AG04450 (cell line): ENCODE measurements around the gene KCTD16. TPM values are rescaled to one million over a fixed set of nuclear protein-coding genes. Genes with fewer than 3 reads are reported as not detected.

Experiments used
- CTCF ChIA-PET: fragments of 300-600, 350-600 bp; formaldehyde crosslinking; extraction: SDS; loops from one replicate; lab custom pipeline; 2022; ENCODE audit warnings: antibody characterized with exemption, inconsistent platforms; lab: Charles Lee
- POLR2A ChIA-PET: fragments of 350-600 bp; formaldehyde crosslinking; extraction: SDS; loops from one replicate; lab custom pipeline; 2021; ENCODE audit warnings: antibody characterized with exemption, inconsistent platforms; lab: Yijun Ruan, JAX
- DNase-seq: peaks from one replicate; pipeline ENCODE4 v3.0.0-alpha.2; 2011; ENCODE audit warnings: low read depth, low spot score
- H3K27ac ChIP-seq: one replicate; pipeline ENCODE4 v1.5.1; 2012; ENCODE audit warnings: low read depth, low read length, control low read depth
- H3K27me3 ChIP-seq: one replicate; pipeline ENCODE4 v1.6.0; 2012; ENCODE audit warnings: low read length; ENCODE audit not compliant: control insufficient read depth, insufficient read depth
- H3K4me3 ChIP-seq: 2 replicates; pipeline ENCODE4 v1.5.1; 2011; ENCODE audit warnings: mild to moderate bottlenecking, low read depth, low read length, control low read depth
- H3K9me3 ChIP-seq: 2 replicates; pipeline ENCODE4 v1.5.1; 2012; ENCODE audit warnings: low read length; ENCODE audit not compliant: control insufficient read depth, insufficient read depth
- CTCF ChIP-seq: IDR thresholded peaks from 2 replicates; pipeline ENCODE4 v1.5.1; 2011; ENCODE audit warnings: low read depth, low read length, control low read depth, inconsistent platforms
- polyA plus RNA-seq: library from polyadenylated mRNA; depleted of rRNA; stranded (reverse); fragments of >200 nt; gene quantifications from 2 replicates; pipeline ENCODE4 v1.2.3, GENCODE V29; 2011

KCTD16 gene
- polyA plus RNA-seq, 1 experiment: 0.38 TPM

- Histone ChIP-seq H3K4me3 (no peak overlapping the region), H3K27ac (no peak overlapping the region), H3K9me3 (no peaks in the 10 kb centered on the region), H3K27me3 (no peaks in the 10 kb centered on the region)
- no peak for TF ChIP-seq CTCF
- POLR2A ChIA-PET: no interaction called here
- DNase-seq: no peak
- CTCF ChIA-PET: interaction anchor here (0.6 kb wide), 4 partner anchors 218 to 1666 kb away, joined by 3 to 4 read pairs (median 3); partner anchors contain the start of gene PRELID2
Measured at GRCh38 chr5:144465441-144465840, 294.8 kb downstream of the KCTD16 start.

- CTCF ChIA-PET: interaction anchor here (0.5 to 2.2 kb wide), 22 partner anchors 8 to 1358 kb away, joined by 3 to 12 read pairs (median 3); no protein-coding TSS in a partner anchor
- Histone ChIP-seq H3K4me3 (no peak overlapping the region), H3K27ac (no peak overlapping the region)
Measured at GRCh38 chr5:144467792-144468191, 297.1 kb downstream of the KCTD16 start.

GRCh38 chr5:144468571-144468970, 297.9 kb downstream of the KCTD16 start:
- no peak for TF ChIP-seq CTCF
- POLR2A ChIA-PET: no interaction called here
- H3K27me3 ChIP-seq: no peaks in the 10 kb centered on the region
- DNase-seq: no peak
- H3K9me3 ChIP-seq: no peaks in the 10 kb centered on the region
- CTCF ChIA-PET: interaction anchor here (0.9 to 2.2 kb wide), 8 partner anchors 12 to 1357 kb away, joined by 3 to 12 read pairs (median 8); no protein-coding TSS in a partner anchor
- no peak overlapping the region for H3K27ac ChIP-seq
- H3K4me3 ChIP-seq: no peak overlapping the region

More at GRCh38 chr5:144467792-144468191, 297.1 kb downstream of the KCTD16 start:
- peak; percentile 80 for TF ChIP-seq CTCF
- DNase-seq: peak; percentile 24
- POLR2A ChIA-PET: no interaction called here
- Histone ChIP-seq H3K9me3 (no peaks in the 10 kb centered on the region), H3K27me3 (no peaks in the 10 kb centered on the region)

- no peak for TF ChIP-seq CTCF
- ChIA-PET CTCF (interaction anchor here (1.6 to 2.2 kb wide), 3 partner anchors 27 to 877 kb away, joined by 5 to 12 read pairs (median 9); no protein-coding TSS in a partner anchor), POLR2A (no interaction called here)
- no peak for DNase-seq
- H3K27ac ChIP-seq: no peak overlapping the region
- H3K9me3 ChIP-seq: no peaks in the 10 kb centered on the region
- H3K4me3 ChIP-seq: no peak overlapping the region
- H3K27me3 ChIP-seq: no peaks in the 10 kb centered on the region
Measured at GRCh38 chr5:144469106-144469505, 298.4 kb downstream of the KCTD16 start.

GRCh38 chr5:144472221-144472620, 301.5 kb downstream of the KCTD16 start:
- H3K4me3 ChIP-seq: no peak overlapping the region
- H3K9me3 ChIP-seq: no peaks in the 10 kb centered on the region
- no peaks in the 10 kb centered on the region for H3K27me3 ChIP-seq
- no peak for DNase-seq
- H3K27ac ChIP-seq: no peak overlapping the region
- POLR2A ChIA-PET: no interaction called here
- CTCF ChIA-PET: no interaction called here
- TF ChIP-seq CTCF: no peak
